H1 (cell line): ENCODE measurements around the gene DOLK. TPM values are rescaled to one million over a fixed set of nuclear protein-coding genes. Genes with fewer than 3 reads are reported as not detected.

Experiments
- KDM4A ChIP-seq: IDR thresholded peaks from one replicate; pipeline ENCODE4 v1.7.1; 2012; ENCODE audit warnings: low read depth, mild to moderate bottlenecking, moderate library complexity, low read length, inconsistent platforms; ENCODE audit not compliant: severe bottlenecking
- RBBP5 ChIP-seq: IDR thresholded peaks from 2 replicates; pipeline ENCODE4 v1.7.1; 2012; ENCODE audit warnings: low read depth, mild to moderate bottlenecking, inconsistent platforms, low read length, moderate library complexity, borderline replicate concordance
- TAF1 ChIP-seq: IDR thresholded peaks from 2 replicates; pipeline ENCODE4 v1.6.1; 2011; ENCODE audit warnings: mild to moderate bottlenecking, low read depth, low read length
- TAF7 ChIP-seq: optimal IDR thresholded peaks from 2 replicates; pipeline ENCODE3; 2011; ENCODE audit warnings: low read depth, mild to moderate bottlenecking, inconsistent platforms, low read length, moderate library complexity, borderline replicate concordance
- TEAD4 ChIP-seq: IDR thresholded peaks from 2 replicates; pipeline ENCODE4 v1.6.1; 2012; ENCODE audit warnings: low read depth, low read length, inconsistent platforms, mixed read lengths
- polyA plus RNA-seq, 7 experiments: library from polyadenylated mRNA; depleted of rRNA in 3 of 7; stranded (reverse) in 5 of 7; unstranded in 2 of 7; fragments of >200 nt in 5 of 7; fragments of 200-250 nt in 2 of 7; gene quantifications; 1 replicate in 5 of 7; 2 replicates in 1 of 7; 4 replicates in 1 of 7; pipeline versions ENCODE4 v1.2.1 to v1.2.3, GENCODE V29; 2011 to 2013; ENCODE audit warnings: missing spikeins in 2 of 7, mixed read lengths in 2 of 7
- total RNA-seq: library from RNA; stranded (reverse); fragmentation: NEBNext Ultra II Directional; extraction: Animal tissue kit (Norgen Biotek cat#: 25700); gene quantifications from 2 replicates; pipeline ENCODE4 v1.2.1, GENCODE V29; 2021
- TF ChIP-seq, protein P1 (sequence below): fragments of 300-600 bp; sonication (generic); IDR thresholded peaks from 2 replicates; pipeline ENCODE4 v1.7.1; 2012; ENCODE audit warnings: low read length, moderate library complexity, mild to moderate bottlenecking, inconsistent platforms; ENCODE audit not compliant: insufficient replicate concordance
- TF ChIP-seq, protein P2 (sequence below): IDR thresholded peaks from 2 replicates; pipeline ENCODE4 v1.6.1; 2011; ENCODE audit warnings: low read length, improper control_type of control experiment

DOLK gene
- total and polyA plus RNA-seq, 2 of the 8 experiments (the other 6 are each of a cell fraction or from before 2014, with no cell fraction given) = 17.2 to 44.3 TPM

DNA sequence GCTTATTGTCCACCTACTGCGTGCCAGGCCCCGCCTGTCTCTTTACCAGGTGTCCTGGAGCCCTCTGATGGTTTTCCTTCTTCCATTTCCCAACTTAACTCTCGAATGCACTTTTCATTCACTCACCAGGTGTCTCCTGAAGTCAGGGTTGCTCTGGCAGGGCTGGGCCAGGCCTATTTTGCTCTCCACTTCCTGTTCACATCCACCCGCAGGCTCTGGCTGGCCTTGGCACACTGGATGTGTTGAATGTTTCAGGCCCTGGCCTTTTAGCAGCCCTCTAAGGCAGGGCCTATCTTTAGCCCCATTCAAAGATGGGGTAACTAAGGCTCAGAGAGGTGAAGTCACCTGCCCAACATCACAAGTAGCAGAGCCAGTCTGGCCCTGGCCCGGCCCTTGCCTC, 49.0 kb downstream of the DOLK start (continued):
- TF ChIP-seq, protein P1, sequence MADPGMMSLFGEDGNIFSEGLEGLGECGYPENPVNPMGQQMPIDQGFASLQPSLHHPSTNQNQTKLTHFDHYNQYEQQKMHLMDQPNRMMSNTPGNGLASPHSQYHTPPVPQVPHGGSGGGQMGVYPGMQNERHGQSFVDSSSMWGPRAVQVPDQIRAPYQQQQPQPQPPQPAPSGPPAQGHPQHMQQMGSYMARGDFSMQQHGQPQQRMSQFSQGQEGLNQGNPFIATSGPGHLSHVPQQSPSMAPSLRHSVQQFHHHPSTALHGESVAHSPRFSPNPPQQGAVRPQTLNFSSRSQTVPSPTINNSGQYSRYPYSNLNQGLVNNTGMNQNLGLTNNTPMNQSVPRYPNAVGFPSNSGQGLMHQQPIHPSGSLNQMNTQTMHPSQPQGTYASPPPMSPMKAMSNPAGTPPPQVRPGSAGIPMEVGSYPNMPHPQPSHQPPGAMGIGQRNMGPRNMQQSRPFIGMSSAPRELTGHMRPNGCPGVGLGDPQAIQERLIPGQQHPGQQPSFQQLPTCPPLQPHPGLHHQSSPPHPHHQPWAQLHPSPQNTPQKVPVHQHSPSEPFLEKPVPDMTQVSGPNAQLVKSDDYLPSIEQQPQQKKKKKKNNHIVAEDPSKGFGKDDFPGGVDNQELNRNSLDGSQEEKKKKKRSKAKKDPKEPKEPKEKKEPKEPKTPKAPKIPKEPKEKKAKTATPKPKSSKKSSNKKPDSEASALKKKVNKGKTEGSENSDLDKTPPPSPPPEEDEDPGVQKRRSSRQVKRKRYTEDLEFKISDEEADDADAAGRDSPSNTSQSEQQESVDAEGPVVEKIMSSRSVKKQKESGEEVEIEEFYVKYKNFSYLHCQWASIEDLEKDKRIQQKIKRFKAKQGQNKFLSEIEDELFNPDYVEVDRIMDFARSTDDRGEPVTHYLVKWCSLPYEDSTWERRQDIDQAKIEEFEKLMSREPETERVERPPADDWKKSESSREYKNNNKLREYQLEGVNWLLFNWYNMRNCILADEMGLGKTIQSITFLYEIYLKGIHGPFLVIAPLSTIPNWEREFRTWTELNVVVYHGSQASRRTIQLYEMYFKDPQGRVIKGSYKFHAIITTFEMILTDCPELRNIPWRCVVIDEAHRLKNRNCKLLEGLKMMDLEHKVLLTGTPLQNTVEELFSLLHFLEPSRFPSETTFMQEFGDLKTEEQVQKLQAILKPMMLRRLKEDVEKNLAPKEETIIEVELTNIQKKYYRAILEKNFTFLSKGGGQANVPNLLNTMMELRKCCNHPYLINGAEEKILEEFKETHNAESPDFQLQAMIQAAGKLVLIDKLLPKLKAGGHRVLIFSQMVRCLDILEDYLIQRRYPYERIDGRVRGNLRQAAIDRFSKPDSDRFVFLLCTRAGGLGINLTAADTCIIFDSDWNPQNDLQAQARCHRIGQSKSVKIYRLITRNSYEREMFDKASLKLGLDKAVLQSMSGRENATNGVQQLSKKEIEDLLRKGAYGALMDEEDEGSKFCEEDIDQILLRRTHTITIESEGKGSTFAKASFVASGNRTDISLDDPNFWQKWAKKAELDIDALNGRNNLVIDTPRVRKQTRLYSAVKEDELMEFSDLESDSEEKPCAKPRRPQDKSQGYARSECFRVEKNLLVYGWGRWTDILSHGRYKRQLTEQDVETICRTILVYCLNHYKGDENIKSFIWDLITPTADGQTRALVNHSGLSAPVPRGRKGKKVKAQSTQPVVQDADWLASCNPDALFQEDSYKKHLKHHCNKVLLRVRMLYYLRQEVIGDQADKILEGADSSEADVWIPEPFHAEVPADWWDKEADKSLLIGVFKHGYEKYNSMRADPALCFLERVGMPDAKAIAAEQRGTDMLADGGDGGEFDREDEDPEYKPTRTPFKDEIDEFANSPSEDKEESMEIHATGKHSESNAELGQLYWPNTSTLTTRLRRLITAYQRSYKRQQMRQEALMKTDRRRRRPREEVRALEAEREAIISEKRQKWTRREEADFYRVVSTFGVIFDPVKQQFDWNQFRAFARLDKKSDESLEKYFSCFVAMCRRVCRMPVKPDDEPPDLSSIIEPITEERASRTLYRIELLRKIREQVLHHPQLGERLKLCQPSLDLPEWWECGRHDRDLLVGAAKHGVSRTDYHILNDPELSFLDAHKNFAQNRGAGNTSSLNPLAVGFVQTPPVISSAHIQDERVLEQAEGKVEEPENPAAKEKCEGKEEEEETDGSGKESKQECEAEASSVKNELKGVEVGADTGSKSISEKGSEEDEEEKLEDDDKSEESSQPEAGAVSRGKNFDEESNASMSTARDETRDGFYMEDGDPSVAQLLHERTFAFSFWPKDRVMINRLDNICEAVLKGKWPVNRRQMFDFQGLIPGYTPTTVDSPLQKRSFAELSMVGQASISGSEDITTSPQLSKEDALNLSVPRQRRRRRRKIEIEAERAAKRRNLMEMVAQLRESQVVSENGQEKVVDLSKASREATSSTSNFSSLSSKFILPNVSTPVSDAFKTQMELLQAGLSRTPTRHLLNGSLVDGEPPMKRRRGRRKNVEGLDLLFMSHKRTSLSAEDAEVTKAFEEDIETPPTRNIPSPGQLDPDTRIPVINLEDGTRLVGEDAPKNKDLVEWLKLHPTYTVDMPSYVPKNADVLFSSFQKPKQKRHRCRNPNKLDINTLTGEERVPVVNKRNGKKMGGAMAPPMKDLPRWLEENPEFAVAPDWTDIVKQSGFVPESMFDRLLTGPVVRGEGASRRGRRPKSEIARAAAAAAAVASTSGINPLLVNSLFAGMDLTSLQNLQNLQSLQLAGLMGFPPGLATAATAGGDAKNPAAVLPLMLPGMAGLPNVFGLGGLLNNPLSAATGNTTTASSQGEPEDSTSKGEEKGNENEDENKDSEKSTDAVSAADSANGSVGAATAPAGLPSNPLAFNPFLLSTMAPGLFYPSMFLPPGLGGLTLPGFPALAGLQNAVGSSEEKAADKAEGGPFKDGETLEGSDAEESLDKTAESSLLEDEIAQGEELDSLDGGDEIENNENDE = no peak
- TF ChIP-seq RBBP5 = no peak
- no peak for TF ChIP-seq TAF1
- TF ChIP-seq, protein P2, sequence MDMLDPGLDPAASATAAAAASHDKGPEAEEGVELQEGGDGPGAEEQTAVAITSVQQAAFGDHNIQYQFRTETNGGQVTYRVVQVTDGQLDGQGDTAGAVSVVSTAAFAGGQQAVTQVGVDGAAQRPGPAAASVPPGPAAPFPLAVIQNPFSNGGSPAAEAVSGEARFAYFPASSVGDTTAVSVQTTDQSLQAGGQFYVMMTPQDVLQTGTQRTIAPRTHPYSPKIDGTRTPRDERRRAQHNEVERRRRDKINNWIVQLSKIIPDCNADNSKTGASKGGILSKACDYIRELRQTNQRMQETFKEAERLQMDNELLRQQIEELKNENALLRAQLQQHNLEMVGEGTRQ = no peak
- TF ChIP-seq TAF7 = no peak
- TF ChIP-seq KDM4A = no peak
- no peak for TF ChIP-seq TEAD4
